ENCODE data around the gene NHS. TPM values are rescaled to one million over a fixed set of nuclear protein-coding genes. Genes with fewer than 3 reads are reported as not detected.

NHS gene
- total and polyA plus RNA-seq, 10 donors: 0.32 to 3.1 (median 2.1) TPM

GRCh38 chrX:17703201-17703600 is 328.2 kb downstream of the NHS start:
- TF ChIP-seq POLR2AphosphoS5 (IDR thresholded peaks at IDR 0.05) (no peak), POLR2A (IDR thresholded peaks at IDR 0.05) (no peak)
- TF ChIP-seq, protein P1, sequence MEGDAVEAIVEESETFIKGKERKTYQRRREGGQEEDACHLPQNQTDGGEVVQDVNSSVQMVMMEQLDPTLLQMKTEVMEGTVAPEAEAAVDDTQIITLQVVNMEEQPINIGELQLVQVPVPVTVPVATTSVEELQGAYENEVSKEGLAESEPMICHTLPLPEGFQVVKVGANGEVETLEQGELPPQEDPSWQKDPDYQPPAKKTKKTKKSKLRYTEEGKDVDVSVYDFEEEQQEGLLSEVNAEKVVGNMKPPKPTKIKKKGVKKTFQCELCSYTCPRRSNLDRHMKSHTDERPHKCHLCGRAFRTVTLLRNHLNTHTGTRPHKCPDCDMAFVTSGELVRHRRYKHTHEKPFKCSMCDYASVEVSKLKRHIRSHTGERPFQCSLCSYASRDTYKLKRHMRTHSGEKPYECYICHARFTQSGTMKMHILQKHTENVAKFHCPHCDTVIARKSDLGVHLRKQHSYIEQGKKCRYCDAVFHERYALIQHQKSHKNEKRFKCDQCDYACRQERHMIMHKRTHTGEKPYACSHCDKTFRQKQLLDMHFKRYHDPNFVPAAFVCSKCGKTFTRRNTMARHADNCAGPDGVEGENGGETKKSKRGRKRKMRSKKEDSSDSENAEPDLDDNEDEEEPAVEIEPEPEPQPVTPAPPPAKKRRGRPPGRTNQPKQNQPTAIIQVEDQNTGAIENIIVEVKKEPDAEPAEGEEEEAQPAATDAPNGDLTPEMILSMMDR (IDR thresholded peaks at IDR 0.05 in 8 of 11, conservative IDR thresholded peaks at IDR 0.05 in 3 of 11): no peak
- Histone ChIP-seq H3K4me1 (no peaks in the 10 kb centered on the region), H3K4me3 (no peak overlapping the region), H3K36me3 (no peaks in the 10 kb centered on the region), H3K27ac (no peak overlapping the region), H3K9me3 (no peaks in the 10 kb centered on the region), H3K27me3 (replicated peaks in 1 of 7) (no peaks in the 10 kb centered on the region)
- DNase-seq: no peak
- intact Hi-C loops (cut with DNase I; ENCODE audit: low total_unique reads): no loop called here
- 63 to 93% (median 84%) methylated on average over 2 of the region's 2 CpGs for WGBS, 5 donors

DNA sequence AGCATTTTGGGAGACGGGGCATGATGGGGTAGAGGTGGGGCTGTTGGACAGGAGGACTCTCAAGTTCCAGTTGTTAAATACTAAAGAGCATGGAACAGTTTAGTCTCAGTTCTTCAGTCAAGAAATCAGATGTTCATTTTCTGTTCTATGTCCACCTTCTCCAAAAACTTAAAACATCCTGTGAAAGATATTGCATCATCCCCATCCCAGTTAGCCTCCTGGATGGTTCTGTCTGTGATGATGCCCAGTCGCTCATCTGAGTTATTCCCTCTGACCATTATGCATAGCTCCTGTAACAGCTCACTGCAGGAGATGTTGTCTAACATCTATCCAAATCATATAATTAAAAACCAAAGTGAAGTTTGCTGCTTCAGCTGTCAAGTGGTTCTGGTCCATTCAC is 330.2 kb downstream of the NHS start:
- Histone ChIP-seq H3K4me1 (no peaks in the 10 kb centered on the region), H3K27me3 (replicated peaks in 1 of 7) (no peaks in the 10 kb centered on the region), H3K27ac (no peak overlapping the region), H3K4me3 (no peak overlapping the region), H3K36me3 (no peaks in the 10 kb centered on the region), H3K9me3 (no peaks in the 10 kb centered on the region)
- WGBS, 5 donors: 74 to 100% (median 88%) methylated on average over 2 of the region's 2 CpGs
- TF ChIP-seq, protein P1 (IDR thresholded peaks at IDR 0.05 in 8 of 11, conservative IDR thresholded peaks at IDR 0.05 in 3 of 11): no peak
- TF ChIP-seq POLR2A (IDR thresholded peaks at IDR 0.05): no peak
- no peak for TF ChIP-seq POLR2AphosphoS5 (IDR thresholded peaks at IDR 0.05)
- no peak for DNase-seq
- intact Hi-C loops (cut with DNase I; ENCODE audit: low total_unique reads): no loop called here

GRCh38 chrX:17706676-17707075 is 331.7 kb downstream of the NHS start:
- TF ChIP-seq, protein P1 (IDR thresholded peaks at IDR 0.05 in 8 of 11, conservative IDR thresholded peaks at IDR 0.05 in 3 of 11): no peak
- no peak for TF ChIP-seq POLR2AphosphoS5 (IDR thresholded peaks at IDR 0.05)
- no peak for TF ChIP-seq POLR2A (IDR thresholded peaks at IDR 0.05)
- WGBS, 5 donors: 81 to 95% (median 87%) methylated on average over 4 of the region's 4 CpGs
- H3K9me3 ChIP-seq: no peaks in the 10 kb centered on the region
- H3K4me1 ChIP-seq: no peaks in the 10 kb centered on the region
- no peak for DNase-seq
- intact Hi-C loops (cut with DNase I; ENCODE audit: low total_unique reads): no loop called here
- H3K4me3 ChIP-seq: no peak overlapping the region
- H3K27me3 ChIP-seq (replicated peaks in 1 of 7): no peaks in the 10 kb centered on the region
- H3K36me3 ChIP-seq: no peaks in the 10 kb centered on the region
- no peak overlapping the region for H3K27ac ChIP-seq

DNA sequence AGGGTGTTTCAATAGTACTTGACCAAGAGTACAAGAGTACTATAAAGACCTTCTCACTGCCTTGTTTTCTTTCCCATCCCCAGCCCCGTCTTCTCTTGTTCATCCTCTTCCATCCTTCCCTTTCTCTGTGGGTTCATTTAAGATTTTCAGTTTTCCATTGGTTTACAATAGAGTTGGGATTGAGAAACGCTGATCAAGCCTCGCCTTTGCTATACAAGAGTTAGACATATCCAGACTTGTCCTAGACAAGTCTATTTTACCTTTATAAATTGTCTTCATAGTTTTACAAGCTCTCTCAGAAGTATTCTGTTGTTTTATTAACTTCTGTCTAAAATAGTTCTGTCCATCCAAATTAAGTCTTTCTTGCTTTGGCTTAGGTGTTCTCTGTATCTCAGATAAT is 332.7 kb downstream of the NHS start:
- Histone ChIP-seq H3K4me3 (no peak overlapping the region), H3K4me1 (no peaks in the 10 kb centered on the region), H3K27ac (no peak overlapping the region), H3K9me3 (no peaks in the 10 kb centered on the region), H3K36me3 (no peaks in the 10 kb centered on the region), H3K27me3 (replicated peaks in 1 of 7) (no peaks in the 10 kb centered on the region)
- DNase-seq: no peak
- 73 to 93% (median 85%) methylated on average over 3 of the region's 3 CpGs for WGBS, 5 donors
- intact Hi-C loops (cut with DNase I; ENCODE audit: low total_unique reads): no loop called here
- TF ChIP-seq POLR2AphosphoS5 (IDR thresholded peaks at IDR 0.05): no peak
- TF ChIP-seq POLR2A (IDR thresholded peaks at IDR 0.05): no peak
- TF ChIP-seq, protein P1 (IDR thresholded peaks at IDR 0.05 in 8 of 11, conservative IDR thresholded peaks at IDR 0.05 in 3 of 11): no peak
